ENCODE data around the gene ZMYM4. TPM values are rescaled to one million over a fixed set of nuclear protein-coding genes. Genes with fewer than 3 reads are reported as not detected.

ZMYM4 gene
- total RNA-seq, 1 experiment from 2014 or later = 66.0 TPM

DNA sequence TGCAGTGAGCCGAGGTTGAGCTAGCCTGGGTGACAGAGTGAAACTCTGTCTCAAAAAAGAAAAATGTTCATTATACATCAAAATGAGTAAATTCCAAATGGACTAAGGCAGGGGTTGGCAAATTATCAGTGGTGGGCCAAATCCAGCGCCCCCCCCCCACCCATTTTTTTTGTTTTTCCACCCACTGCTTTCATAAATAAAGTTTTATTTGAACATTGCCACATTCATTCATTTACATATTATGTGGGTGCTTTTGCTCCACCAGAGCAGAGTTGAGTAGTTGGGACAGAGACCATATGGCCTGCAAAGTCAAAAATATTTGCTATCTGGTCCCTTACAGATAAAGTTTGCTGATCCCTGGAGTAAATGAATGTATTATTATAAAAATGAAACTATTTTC, 99.4 kb downstream of the ZMYM4 start:
- no peaks in the 10 kb centered on the region for H3K79me2 ChIP-seq (ENCODE audit: insufficient read depth, low read length)
- no peak overlapping the region for H3K23ac ChIP-seq (ENCODE audit: insufficient read length, low read depth, low read length)
- Mint-ChIP-seq H3K27ac (no peak overlapping the region), H3K27me3 (ENCODE audit: low read depth) (no peaks in the 10 kb centered on the region), H3K4me1 (no peaks in the 10 kb centered on the region), H3K36me3 (ENCODE audit: insufficient read depth in 1 of 3, low read depth in 3 of 3) (peaks cover 13 to 23% (median 15%) of the 10 kb centered on the region in 3 experiments), H3K9me3 (no peaks in the 10 kb centered on the region), H3K4me3 (no peak overlapping the region)
- DNase-seq = no peak
- no peaks in the 10 kb centered on the region for H3K79me1 ChIP-seq (ENCODE audit: insufficient read depth, low read depth, low read length, poor library complexity, severe bottlenecking)
- no peaks in the 10 kb centered on the region for H3K9me3 ChIP-seq (ENCODE audit: control insufficient read depth, low read depth, low read length)
- H3K9ac ChIP-seq (ENCODE audit: extremely low read depth, insufficient read length, low read length) = no peak overlapping the region
- H2BK5ac ChIP-seq (ENCODE audit: insufficient read length, low read length) = no peak overlapping the region
- H2AK5ac ChIP-seq (ENCODE audit: insufficient read length, low read length) = no peak overlapping the region
- H3K4me1 ChIP-seq (ENCODE audit: insufficient read depth, low read length) = no peaks in the 10 kb centered on the region
- no peak overlapping the region for H3K56ac ChIP-seq (ENCODE audit: insufficient read length, low read depth, low read length)
- no peak overlapping the region for H4K91ac ChIP-seq (ENCODE audit: insufficient read length, low read depth, low read length)
- H2BK20ac ChIP-seq (ENCODE audit: low read depth, low read length, poor library complexity, severe bottlenecking) = no peak overlapping the region
- H2BK12ac ChIP-seq (ENCODE audit: insufficient read length, low read depth, low read length) = no peak overlapping the region
- no peak overlapping the region for H3T11ph ChIP-seq (ENCODE audit: low read length)
- WGBS (ENCODE audit: extremely low coverage, insufficient read length, low lambda C conversion rate) = no CpG with 5 or more reads among the region's 2 CpGs
- no peak overlapping the region for H3K27ac ChIP-seq (ENCODE audit: insufficient read length, low read depth, low read length)
- no peak overlapping the region for H2BK120ac ChIP-seq (ENCODE audit: low read depth, low read length, poor library complexity, severe bottlenecking)
- no peak overlapping the region for H2AFZ ChIP-seq (ENCODE audit: low read length)
- H4K5ac ChIP-seq (ENCODE audit: insufficient read length, low read depth, low read length) = no peak overlapping the region
- H3K4ac ChIP-seq (ENCODE audit: low read depth, low read length) = no peak overlapping the region
- TF ChIP-seq, protein P1, sequence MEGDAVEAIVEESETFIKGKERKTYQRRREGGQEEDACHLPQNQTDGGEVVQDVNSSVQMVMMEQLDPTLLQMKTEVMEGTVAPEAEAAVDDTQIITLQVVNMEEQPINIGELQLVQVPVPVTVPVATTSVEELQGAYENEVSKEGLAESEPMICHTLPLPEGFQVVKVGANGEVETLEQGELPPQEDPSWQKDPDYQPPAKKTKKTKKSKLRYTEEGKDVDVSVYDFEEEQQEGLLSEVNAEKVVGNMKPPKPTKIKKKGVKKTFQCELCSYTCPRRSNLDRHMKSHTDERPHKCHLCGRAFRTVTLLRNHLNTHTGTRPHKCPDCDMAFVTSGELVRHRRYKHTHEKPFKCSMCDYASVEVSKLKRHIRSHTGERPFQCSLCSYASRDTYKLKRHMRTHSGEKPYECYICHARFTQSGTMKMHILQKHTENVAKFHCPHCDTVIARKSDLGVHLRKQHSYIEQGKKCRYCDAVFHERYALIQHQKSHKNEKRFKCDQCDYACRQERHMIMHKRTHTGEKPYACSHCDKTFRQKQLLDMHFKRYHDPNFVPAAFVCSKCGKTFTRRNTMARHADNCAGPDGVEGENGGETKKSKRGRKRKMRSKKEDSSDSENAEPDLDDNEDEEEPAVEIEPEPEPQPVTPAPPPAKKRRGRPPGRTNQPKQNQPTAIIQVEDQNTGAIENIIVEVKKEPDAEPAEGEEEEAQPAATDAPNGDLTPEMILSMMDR (conservative IDR thresholded peaks at IDR 0.05) = no peak
- no peak overlapping the region for H4K8ac ChIP-seq (replicated peaks; ENCODE audit: insufficient read length, low read depth, low read length)
- H3K18ac ChIP-seq (ENCODE audit: insufficient read length, low read depth, low read length) = no peak overlapping the region
- no peaks in the 10 kb centered on the region for H4K20me1 ChIP-seq (ENCODE audit: control insufficient read depth, insufficient read depth, insufficient read length)
- no peak overlapping the region for H3K4me2 ChIP-seq (ENCODE audit: insufficient read depth, insufficient read length, low read length)
- H2BK15ac ChIP-seq (ENCODE audit: low read depth, low read length) = no peak overlapping the region
- H3K14ac ChIP-seq (ENCODE audit: insufficient read depth, low read length) = no peak overlapping the region
- no peaks in the 10 kb centered on the region for H3K27me3 ChIP-seq (ENCODE audit: insufficient read depth, low read length)
- H3K23me2 ChIP-seq (ENCODE audit: insufficient read length, low read depth, low read length, poor library complexity, severe bottlenecking) = no peaks in the 10 kb centered on the region

All from H9 (cell line).